NCI-H510A (cell line): ENCODE data around the gene ZNF77.
"Not testable (repeated sequence)": the region's sequence is repeated elsewhere in the genome, so short reads cannot be mapped to it uniquely, and the experiment has no call there.

ENCODE experiments used
- DNase-seq: peaks from one replicate; lab custom pipeline; 2025; lab: John Stamatoyannopoulos, UW

Gene ZNF77

DNA sequence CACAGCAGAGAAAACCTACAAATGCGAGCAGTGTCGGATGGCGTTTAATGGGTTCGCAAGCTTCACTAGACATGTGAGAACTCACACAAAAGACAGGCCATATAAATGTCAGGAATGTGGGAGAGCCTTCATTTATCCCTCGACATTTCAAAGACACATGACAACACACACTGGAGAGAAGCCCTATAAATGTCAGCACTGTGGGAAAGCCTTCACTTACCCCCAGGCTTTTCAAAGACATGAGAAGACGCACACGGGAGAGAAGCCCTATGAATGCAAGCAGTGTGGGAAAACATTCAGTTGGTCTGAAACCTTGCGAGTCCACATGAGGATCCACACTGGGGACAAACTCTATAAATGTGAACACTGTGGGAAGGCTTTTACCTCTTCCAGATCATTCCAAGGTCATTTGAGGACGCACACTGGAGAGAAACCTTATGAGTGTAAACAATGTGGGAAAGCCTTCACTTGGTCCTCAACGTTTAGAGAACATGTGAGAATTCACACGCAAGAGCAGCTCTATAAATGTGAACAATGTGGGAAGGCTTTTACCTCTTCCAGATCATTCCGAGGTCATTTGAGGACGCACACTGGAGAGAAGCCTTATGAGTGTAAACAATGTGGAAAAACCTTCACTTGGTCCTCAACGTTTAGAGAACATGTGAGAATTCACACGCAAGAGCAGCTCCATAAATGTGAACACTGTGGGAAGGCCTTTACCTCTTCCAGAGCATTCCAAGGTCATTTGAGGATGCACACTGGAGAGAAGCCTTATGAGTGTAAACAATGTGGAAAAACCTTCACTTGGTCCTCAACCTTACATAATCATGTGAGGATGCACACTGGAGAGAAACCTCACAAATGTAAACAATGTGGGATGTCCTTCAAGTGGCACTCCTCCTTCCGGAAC lies 27.2 kb downstream of the ZNF77 start:
- DNase-seq: no peak

DNA sequence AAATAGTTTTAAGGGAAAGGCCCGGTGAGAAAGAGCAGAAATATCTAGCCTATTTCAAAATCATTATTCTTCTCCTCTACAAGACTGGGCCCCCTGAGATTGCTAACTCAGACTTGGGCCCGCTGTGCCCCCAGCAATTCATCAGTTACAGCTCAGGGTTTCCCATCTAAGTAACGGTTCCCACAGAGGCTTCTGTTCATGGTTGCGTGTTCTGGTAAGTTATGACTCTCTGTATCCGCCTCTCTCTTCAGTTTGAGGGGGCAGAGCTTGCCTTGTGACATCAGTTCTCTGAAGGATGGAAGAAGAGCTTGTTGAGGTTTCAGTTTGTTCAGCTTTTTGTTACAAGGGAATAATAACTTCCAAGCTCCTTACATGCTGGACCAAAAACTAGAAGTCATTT lies 32.5 kb downstream of the ZNF77 start:
- DNase-seq: no peak

DNA sequence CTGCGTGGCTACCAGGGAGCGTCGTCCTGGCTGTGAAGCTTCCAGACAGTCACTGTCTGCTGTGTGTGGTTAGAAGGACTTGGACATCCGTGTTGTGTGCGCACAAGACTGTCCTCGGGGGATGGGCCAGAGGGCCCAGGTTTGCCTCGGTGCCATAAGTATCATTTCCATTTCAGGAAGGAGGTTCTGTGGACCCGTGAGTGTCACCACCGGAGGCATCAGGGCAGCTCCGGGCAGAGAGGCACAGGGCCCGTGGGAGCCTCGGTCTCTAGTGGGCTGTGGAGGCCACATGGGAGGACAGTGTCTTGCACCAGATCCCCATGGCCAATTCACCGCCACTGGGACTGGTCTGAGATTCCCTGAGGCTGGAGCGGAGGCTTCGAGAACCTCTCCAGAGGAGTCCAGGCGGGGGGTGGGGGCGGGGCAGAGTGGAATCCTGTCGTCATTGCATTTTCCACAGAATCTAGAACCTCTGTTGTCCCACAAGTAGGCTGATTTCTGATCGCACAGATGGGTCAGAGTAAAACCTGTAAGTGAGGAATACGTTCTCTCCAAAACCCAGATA lies 38.1 kb downstream of the ZNF77 start:
- DNase-seq: no peak

DNA sequence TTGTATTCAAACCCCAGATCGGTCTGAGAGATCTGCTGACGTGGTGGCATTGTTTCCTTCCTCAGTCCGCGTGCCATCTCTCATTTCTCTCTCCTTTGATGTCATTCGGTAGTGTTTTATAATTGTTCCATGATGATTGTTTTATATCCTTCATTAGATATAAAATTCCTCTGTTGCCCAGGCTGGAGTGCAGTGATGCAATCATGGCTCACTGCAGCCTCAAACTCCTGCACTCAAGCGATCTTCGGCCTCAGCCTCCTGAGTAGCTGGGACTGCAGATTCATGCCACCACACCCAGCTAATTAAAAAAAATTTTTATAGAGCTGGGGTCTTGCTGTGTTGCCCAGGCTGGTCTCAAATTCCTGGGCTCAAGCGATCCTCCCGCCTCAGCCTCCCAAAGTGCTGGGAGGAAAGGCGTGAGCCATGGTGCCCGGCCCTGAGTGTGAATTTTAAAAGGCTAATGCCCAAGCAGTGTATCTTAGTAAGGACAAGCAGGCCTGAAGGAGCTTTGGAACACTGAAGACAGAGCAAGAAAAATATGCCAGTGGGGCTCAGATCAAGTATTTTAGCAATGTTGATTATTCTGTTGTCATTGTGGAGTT lies 38.8 kb downstream of the ZNF77 start:
- no peak for DNase-seq

DNA sequence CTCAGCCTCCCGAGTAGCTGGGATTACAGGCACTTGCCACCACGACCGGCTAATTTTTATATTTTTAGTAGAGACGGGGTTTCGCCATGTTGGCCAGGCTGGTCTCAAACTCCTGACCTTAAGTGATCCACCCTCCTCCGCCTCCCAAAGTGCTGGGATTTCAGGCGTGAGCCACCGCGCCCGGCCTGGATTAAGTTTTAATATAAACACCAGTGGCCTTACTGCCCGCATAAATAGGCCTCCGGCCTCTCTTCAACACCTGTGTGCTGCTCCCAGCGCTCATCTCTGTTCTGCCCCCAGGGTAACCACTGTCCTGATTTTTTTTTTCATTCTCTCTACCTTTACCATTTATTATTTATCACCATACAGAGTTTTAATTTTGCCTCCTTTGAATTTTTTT lies 41.4 kb downstream of the ZNF77 start:
- not testable (repeated sequence) for DNase-seq

DNA sequence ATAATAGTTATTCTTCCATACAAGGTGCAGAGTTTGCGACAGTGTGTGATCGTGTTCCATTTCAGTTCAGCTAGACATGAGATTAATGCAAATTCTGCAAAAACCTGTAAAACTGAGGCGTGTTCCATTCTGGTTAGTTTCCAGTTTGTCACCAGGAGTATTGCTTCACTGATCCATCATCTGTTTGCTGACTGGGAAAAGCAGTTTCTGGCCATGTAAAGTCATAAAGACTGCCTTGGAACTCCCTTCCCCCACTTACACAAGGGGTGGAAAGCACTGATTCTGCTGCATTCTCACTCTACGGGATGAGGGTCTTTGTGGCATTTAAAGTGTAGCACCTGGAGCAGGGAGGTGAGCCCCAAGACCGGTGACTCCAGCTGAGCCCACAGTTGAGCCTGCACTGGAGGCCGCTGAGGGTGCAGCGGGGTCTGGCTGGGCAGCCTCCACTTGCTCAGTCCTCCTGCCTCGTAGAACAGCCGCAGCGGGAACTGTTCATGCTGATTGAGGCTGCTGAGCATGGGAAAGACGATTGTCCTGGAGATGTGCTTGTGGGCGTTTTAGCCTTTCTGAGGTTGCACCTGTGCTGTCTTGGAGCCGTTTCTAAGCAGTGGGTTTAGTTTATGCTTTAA lies 42.1 kb downstream of the ZNF77 start:
- no peak for DNase-seq

DNA sequence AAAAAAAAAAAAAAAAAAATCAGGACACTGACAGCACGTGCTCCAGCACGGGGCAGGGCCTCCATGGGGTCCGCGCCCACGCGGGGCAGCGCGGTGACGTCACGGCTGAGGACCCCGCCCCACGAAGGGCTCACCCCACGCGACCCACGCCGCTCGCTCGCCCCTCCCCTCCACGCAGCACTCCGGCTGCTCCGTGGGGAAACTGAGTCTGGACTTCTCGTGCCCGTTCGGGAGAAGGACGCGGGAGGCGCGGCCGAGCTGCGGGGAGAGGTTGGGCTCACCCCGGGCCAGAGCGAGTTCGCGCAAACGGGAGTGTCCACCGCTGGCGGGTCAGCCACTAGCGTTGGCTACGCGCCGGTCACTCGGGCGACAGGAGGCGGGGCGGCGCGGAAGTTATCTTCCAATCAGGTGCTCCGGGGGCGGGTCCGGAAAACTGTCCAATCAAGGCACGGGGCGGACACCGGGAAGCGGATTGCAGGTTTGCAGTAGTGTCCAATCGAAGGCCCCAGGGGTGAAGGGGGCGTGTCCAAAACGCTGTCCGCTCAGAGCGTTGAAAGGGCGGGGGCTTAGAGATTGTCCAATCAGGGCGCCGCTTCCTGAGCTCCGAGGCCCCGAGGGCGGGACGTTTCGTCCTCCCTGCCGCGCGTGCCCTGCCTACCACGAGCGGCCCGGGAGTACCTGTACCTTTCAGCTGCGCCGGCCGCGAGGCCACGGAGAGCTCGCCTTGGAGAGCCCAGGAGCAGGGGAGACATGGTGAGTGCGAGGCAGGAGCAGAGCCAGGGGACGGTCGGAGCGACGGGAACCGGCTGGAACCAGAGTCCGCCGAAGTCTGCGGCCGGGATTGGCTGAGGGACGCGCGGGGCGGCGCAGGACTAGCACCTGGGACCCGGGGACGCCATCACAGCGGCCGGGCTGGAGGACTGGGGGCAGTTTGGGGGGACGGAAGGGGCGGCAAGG lies 44.2 kb downstream of the ZNF77 start, which contains the start of gene ZNF57:
Gene ZNF57 (plus strand): TSS at position 633 of the 957 bp plus-strand sequence. CDS start 118 bp downstream, at position 751.
- DNase-seq: peak; percentile 94

DNA sequence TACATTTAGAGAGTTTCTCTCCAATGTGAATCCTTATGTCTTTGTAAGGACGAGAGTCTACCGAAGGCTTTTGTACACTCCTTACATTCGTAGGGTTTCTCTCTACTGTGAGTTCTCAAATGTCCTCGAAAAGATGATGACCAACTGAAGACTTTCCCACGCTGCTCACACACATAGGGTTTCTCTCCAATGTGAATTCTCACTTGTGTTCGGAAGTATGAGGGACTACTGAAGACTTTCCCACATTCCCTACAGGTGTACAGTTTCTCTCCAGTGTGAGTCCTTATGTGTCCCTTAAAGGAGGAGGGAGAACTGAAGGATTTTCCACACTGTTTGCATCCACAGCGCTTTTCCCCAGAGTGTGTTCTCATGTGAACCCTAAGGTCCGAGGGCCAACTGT lies 48.1 kb downstream of the ZNF77 start:
- DNase-seq: no peak

DNA sequence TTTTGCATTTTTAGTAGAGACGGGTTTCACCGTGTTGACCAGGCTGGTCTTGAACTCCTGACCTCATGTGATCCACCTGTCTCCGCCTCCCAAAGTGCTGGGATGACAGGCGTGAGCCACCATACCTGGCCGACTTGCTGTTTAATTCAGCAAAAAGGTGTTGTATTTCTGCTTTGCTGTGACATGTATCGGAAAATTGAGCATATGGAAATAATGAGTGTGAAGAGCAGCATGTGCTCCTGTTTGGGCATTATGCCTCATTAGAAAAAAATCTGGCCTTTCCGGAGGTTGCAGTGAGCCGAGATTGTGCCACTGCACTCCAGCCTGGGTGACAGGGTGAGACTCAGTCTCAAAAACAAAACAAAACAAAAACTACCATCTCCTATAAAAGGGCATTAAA lies 54.2 kb downstream of the ZNF77 start:
- DNase-seq: not testable (repeated sequence)

DNA sequence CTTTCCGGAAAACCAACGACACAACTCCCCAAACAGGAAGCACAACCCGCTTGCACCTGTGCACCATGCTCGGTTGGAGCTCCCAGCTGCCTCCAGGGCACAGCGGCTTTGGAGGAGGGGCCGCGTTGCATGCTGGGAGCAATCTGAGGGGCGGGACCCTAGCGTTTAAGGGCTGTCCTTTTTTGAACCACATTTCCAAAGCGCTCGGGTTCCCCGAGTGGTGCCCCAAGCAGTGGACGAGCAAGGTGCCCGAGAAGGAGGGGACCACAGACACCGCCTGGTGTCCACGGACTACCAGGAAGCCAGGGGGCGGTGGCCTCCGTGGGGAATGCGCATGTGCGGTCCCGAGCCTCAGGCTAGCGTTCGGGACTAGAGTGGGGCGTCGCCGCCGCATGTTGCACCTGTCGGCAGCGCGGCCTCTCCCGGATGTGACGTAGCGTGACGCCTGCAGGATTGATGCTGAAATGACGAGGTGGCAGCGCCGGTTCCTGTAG lies 56.0 kb downstream of the ZNF77 start:
- DNase-seq: no peak

DNA sequence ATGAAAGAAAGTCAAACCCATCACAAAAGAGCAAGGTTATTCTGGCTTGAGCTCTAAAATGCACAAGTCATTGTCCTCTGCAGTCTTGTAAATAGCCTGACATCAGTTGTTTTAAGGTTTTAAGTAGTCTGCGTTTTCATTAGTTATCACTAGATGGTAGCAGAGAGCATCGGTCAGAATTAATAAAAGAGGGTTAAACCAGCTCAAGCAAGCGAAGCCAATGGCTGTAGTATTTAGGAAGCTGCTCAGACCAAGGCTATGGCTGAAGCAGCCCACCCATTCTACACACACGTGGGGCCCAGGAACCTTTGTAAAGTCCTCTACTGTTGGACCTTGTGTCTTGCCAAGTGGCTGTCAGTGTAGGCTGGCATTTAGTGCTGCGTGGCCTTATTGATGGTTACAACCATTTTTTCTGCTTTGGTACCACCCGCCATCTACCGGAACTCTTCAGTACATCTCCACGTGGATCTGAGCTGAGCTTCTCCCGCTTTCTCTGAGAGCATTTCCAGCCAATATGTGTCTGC lies 57.3 kb downstream of the ZNF77 start:
- no peak for DNase-seq

DNA sequence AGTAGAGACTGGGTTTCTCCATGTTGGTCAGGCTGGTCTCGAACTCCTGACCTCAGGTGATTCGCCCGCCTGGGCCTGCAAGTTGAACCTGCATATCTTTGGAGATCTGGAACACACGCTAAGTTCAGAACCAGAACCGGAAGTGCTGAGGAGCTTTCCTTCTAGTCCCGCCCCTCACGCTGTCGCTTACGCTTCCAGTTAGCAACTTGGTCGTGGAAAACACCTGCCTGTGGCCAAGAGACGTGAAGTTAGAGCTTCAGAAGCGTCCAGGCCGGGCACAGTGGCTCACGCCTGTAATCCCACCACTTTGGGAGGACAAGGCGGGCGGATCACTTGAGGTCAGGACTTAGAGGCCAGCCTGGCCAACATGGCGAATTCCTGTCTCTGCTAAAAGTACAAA lies 59.0 kb downstream of the ZNF77 start:
- DNase-seq: no peak

DNA sequence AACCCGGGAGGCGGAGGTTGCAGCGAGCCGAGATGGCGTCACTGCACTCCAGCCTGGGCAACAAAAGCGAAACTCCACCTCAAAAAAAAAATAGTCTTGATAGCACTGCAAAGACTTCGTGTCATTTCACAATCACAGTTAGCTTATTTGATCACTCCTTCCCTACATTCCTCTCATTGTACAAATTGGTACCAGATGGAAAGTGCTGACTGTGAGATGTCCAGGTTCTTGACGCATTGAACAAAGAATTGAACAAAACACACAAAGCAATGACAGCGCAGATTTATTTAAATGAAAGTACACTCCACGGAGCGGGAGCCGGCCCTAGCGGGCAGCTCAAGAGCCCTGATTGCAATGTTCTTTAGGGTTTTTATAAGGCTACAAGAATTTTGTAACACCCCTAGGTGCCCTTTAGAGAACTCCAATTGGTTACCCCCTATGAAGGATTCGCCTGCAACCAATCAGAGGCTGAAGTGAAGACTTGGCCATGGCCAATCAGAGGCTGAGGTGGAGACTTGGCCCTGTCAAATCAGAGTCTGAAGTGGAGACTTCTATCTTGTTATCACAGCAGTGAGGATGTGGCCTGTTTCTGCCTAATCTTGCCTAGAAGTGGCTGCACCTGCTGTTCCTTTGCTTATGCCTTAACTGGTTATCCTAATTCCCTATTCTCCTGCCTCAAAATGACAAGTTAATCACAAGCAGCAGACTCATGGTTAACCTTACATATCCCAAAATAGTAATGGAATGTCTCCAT lies 60.9 kb downstream of the ZNF77 start:
- no peak for DNase-seq
